HFFc6 (cell line): ENCODE results near the gene RPL28. TPM values are rescaled to one million over a fixed set of nuclear protein-coding genes. Genes with fewer than 3 reads are reported as not detected.
A peak's percentile ranks its signal among the peaks of the same experiment; 100 is the strongest.

Source experiments
- DNase-seq: peaks from one replicate; pipeline ENCODE4 v3.0.0-alpha.2; 2018
- H3K27ac Mint-ChIP-seq: 2 replicates; pipeline ENCODE4 v1.8.0; 2020; ENCODE audit warnings: mild to moderate bottlenecking, mixed read lengths
- H3K27me3 Mint-ChIP-seq: 2 replicates; pipeline ENCODE4 v1.8.0; 2021; ENCODE audit warnings: mild to moderate bottlenecking, moderate library complexity, mixed read lengths; ENCODE audit not compliant: insufficient read depth
- H3K36me3 Mint-ChIP-seq: 2 replicates; pipeline ENCODE4 v1.8.0; 2021; ENCODE audit warnings: low read depth, mixed read lengths
- H3K4me1 Mint-ChIP-seq: 2 replicates; pipeline ENCODE4 v1.8.0; 2020; ENCODE audit warnings: low read depth, mixed read lengths
- H3K4me3 Mint-ChIP-seq: 2 replicates; pipeline ENCODE4 v1.8.0; 2020; ENCODE audit warnings: mild to moderate bottlenecking, moderate library complexity, mixed read lengths
- H3K9me3 Mint-ChIP-seq: 2 replicates; pipeline ENCODE4 v1.8.0; 2020; ENCODE audit warnings: mild to moderate bottlenecking, mixed read lengths
- total RNA-seq, 6 experiments: library from RNA; stranded (reverse); fragmentation: NEBNext Ultra II Directional; extraction: Animal tissue kit (Norgen Biotek cat#: 25700); gene quantifications; 2 replicates in 1 of 6; 3 replicates in 5 of 6; pipeline ENCODE4 v1.2.3, GENCODE V29; 2021
- TF ChIP-seq, protein P1 (sequence below): fragments of 200-600 bp; sonication (generic); IDR thresholded peaks from 2 replicates; pipeline ENCODE4 v1.5.0; 2021; ENCODE audit warnings: antibody characterized with exemption, mild to moderate bottlenecking

The RPL28 gene
- total RNA-seq, 6 experiments from 2014 or later: 2,082 to 2,537 (median 2,362) TPM

DNA sequence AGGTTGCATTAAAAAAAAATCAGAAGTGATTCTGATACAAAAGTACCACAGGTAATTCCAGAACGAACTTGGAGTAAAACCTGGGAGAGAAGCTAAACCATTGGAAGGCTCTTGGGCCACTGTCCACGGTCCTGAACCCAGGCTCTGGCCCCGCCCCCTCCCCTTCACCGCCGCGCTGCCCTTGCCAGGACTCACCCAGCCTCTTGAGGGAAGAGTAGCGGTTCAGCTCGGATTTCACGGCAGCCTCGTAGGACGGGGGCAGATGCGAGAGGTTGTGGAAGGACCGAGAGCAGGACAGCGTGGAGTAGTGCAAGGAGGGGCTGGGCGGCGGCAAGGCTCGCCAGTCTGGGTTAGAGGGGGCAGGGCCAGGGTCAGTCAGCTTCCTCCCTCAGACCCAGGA, 51.7 kb downstream of the RPL28 start:
- H3K4me3 Mint-ChIP-seq: no peak overlapping the region
- H3K4me1 Mint-ChIP-seq: peaks cover 10% of the 10 kb centered on the region
- TF ChIP-seq, protein P1, sequence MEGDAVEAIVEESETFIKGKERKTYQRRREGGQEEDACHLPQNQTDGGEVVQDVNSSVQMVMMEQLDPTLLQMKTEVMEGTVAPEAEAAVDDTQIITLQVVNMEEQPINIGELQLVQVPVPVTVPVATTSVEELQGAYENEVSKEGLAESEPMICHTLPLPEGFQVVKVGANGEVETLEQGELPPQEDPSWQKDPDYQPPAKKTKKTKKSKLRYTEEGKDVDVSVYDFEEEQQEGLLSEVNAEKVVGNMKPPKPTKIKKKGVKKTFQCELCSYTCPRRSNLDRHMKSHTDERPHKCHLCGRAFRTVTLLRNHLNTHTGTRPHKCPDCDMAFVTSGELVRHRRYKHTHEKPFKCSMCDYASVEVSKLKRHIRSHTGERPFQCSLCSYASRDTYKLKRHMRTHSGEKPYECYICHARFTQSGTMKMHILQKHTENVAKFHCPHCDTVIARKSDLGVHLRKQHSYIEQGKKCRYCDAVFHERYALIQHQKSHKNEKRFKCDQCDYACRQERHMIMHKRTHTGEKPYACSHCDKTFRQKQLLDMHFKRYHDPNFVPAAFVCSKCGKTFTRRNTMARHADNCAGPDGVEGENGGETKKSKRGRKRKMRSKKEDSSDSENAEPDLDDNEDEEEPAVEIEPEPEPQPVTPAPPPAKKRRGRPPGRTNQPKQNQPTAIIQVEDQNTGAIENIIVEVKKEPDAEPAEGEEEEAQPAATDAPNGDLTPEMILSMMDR: no peak
- DNase-seq: peak; percentile 34
- peaks cover 21% of the 10 kb centered on the region for H3K27me3 Mint-ChIP-seq
- H3K9me3 Mint-ChIP-seq: peaks cover 6% of the 10 kb centered on the region; the same call in 1 of the 2 replicates
- peaks cover 5% of the 10 kb centered on the region; the same call in 1 of the 2 replicates for H3K36me3 Mint-ChIP-seq
- H3K27ac Mint-ChIP-seq: no peak overlapping the region

DNA sequence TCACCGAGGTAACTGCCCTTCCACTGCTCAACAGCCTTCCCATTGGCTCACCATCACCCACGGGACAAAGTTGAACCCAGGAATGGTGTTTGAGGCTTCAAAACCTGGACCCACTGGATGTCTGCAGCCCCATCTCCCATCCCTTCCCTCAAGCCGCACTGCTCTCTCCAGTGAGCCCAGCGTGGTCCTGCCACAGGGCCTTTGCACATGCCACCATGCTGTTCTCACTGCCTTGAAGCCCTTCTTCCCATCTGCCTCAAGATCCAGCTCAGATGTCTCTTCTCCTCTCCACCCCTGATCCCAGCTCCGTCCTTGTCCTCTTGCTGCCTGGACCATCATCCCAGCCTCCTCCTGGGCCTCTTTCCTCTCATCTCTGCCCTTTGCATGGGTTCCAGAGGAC, 53.3 kb downstream of the RPL28 start:
- peaks cover 5% of the 10 kb centered on the region; the same call in 1 of the 2 replicates for H3K36me3 Mint-ChIP-seq
- H3K4me3 Mint-ChIP-seq: no peak overlapping the region
- TF ChIP-seq, protein P1: no peak
- peaks cover 10% of the 10 kb centered on the region for H3K4me1 Mint-ChIP-seq
- no peak for DNase-seq
- peaks cover 4% of the 10 kb centered on the region; the same call in 1 of the 2 replicates for H3K9me3 Mint-ChIP-seq
- no peak overlapping the region for H3K27ac Mint-ChIP-seq
- H3K27me3 Mint-ChIP-seq: peaks cover 32% of the 10 kb centered on the region

DNA sequence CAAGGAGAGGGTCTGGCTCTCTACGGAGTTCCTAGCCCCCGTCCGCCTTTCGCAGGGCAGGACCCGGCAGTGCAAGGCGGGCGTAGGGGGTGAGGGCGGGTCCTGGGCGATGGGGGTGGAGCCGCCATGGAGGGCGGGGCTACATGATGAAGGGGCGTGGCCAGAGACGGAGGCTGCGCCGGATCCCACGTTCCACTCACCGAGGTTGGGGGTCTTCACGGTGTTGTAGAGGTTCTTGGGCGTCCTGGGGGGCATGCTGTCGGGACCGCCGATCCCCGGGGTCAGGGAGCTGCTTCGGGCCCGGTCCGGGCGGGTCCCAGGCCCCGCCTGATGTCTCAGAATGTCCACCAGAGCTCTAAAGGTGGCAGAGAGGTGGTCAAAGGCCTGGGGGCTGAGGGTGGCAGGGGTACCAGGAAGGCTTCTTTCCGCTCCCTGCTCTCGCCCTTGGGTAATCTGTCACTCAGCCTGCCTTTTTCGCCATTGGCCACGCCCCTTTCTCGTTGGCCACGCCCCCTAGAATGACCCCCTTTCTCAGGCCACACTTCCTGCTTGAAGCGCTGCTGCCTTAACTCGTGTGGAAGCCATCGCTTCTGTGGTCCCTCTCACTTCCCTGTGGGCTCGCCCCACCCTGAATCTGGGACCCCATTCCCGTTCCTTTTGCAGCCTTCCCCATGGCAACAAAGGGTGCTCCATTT, 54.8 kb downstream of the RPL28 start:
- TF ChIP-seq, protein P1: no peak
- no peak overlapping the region for H3K4me3 Mint-ChIP-seq
- H3K4me1 Mint-ChIP-seq: peaks cover 10% of the 10 kb centered on the region
- peaks cover 4% of the 10 kb centered on the region; the same call in 1 of the 2 replicates for H3K9me3 Mint-ChIP-seq
- peaks cover 5% of the 10 kb centered on the region; the same call in 1 of the 2 replicates for H3K36me3 Mint-ChIP-seq
- H3K27ac Mint-ChIP-seq: no peak overlapping the region
- DNase-seq: no peak
- peaks cover 41% of the 10 kb centered on the region for H3K27me3 Mint-ChIP-seq

DNA sequence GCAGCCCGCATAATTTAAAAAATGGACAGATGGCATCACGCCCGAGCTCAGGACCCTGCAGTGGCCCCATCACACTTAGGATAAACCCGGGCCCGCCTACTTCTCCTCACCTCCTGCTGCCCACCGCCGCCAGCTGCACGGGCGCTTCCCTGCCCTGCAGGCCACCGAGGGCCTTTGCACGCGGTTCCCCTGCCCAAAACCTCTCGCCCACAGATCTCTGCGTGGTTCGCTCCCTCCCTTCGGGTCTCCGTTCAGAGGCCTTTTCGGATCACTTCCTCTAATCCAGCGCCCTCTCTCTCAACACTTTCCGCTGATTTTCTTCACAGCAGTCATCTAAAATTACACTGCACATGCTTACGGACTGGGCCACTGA, 55.6 kb downstream of the RPL28 start:
- H3K4me1 Mint-ChIP-seq: peaks cover 10% of the 10 kb centered on the region
- no peak for DNase-seq
- no peak overlapping the region for H3K27ac Mint-ChIP-seq
- H3K27me3 Mint-ChIP-seq: peaks cover 47% of the 10 kb centered on the region
- H3K9me3 Mint-ChIP-seq: peaks cover 4% of the 10 kb centered on the region; the same call in 1 of the 2 replicates
- TF ChIP-seq, protein P1: no peak
- no peak overlapping the region; the same call in 1 of the 2 replicates for H3K4me3 Mint-ChIP-seq
- peaks cover 5% of the 10 kb centered on the region; the same call in 1 of the 2 replicates for H3K36me3 Mint-ChIP-seq

DNA sequence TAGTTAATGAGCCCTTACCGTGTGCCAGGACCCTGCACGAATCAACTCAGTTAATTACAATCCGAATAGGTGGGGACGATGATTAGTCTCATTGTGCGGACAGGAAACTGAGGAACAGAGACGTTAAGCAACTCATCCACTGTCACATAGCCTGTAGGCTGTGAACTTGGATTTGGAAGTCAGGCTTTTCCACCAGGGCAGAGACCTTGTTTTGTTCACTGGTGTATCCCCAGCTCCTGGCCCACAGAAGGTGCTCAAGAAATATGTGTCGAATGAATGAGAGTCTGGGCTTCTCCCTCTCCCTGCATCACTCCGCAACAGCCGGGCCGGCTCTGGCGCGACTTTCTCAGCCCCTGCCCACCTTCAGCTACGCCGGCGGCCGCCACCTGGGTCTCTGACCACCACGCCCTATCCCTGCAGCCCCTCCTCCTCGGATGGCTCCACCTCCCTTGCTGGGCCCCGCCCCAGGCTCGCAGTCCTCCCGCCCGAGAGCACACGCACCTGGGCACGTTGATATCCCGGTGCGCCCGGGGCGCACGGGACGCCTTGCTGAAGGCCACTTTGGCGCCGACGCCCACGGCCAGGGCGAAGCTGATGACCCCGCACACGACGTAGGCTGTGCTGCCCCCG, 56.1 kb downstream of the RPL28 start:
- DNase-seq: no peak
- no peak overlapping the region for H3K4me3 Mint-ChIP-seq
- H3K27ac Mint-ChIP-seq: no peak overlapping the region
- peaks cover 10% of the 10 kb centered on the region for H3K4me1 Mint-ChIP-seq
- TF ChIP-seq, protein P1: no peak
- peaks cover 5% of the 10 kb centered on the region; the same call in 1 of the 2 replicates for H3K36me3 Mint-ChIP-seq
- H3K9me3 Mint-ChIP-seq: peaks cover 4% of the 10 kb centered on the region; the same call in 1 of the 2 replicates
- H3K27me3 Mint-ChIP-seq: peaks cover 48% of the 10 kb centered on the region
